HG03457 (cell line): ENCODE results near the gene FIBCD1.

Experiments used
- ATAC-seq: cut with Tn5 transposase; IDR thresholded peaks from one replicate; pipeline ENCODE4 v1.9.1; 2021; ENCODE audit warnings: moderate number of reproducible peaks; ENCODE audit not compliant: unreplicated experiment

The FIBCD1 gene

GRCh38 chr9:130937146-130938076 is 1.6 kb downstream of the FIBCD1 start:
- ATAC-seq = no peak

DNA sequence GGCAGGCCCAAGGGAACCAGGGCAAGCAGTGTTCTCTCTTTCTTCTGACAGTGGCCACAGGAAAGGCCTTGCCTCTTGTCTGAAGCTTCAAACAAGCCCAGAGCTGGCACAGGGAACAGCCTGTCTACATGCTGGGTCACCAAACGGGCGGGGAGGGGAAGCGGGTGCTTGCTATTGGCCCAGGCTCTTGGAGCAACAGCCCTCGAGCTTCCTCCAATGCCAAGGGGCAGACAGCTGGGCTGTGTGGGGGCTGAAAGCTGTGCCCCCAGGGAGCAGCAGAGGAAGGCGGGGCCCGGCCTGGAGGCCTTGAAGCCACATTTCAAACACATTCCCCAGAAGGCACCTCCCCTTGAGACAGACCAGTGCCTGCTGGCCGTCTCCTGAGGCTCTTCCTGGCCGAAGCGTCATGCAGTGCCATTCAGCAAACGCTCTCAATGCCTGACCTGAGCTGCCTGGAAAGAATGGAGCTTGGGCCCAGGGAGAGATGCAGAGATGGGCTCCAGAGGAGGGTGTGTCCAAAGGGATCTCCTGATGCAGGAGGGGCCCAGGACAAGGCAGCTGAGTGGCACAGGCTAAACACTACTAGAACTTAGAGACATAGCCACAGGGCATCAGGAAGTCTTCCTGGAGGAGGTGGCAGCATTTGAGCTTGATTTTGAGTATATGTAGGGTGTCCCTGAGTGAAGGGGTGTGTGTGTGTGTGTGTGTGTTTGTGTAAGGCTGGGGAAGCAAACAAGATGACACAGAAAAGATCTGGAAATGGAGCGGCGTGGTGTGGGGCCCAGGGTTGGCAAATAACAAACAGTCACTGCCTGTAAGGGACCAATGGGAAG is 2.5 kb downstream of the FIBCD1 start:
- ATAC-seq = no peak

DNA sequence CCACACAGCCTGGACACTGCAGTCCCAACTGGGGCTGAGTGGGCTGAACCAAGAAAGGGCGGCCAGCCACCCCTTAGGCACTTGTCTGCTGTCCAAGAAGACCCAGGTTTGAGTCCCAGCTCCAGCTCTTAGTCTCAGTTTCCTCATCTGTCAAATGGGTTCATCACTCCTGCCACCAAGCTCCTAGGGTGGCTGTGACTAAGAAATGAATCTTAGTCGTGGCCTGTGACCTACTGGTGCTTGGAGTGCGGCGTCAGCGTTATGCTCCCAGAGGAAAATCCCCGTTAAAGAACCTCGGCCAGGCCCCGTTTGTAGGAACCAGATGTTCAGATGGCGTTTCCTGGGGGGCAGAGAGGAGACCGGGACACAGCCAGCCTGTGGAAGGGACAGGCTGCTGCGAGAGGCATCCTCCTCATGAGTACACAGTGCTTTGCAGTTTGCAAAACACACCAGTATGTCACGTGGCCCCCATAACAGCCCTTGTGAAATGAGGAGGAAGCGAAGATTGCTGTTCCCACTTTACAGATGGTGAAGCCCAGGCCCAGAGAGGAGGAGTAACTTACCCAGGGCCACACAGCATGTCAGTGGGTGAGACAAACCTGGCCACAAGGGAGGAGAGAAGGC is 3.3 kb downstream of the FIBCD1 start:
- ATAC-seq = no peak

GRCh38 chr9:130934702-130935647 is 4.1 kb downstream of the FIBCD1 start:
- no peak for ATAC-seq

GRCh38 chr9:130934246-130934645 is 4.8 kb downstream of the FIBCD1 start:
- ATAC-seq = no peak

- no peak for ATAC-seq
These were observed 5.7 kb downstream of the FIBCD1 start for GRCh38 chr9:130933114-130934046.

DNA sequence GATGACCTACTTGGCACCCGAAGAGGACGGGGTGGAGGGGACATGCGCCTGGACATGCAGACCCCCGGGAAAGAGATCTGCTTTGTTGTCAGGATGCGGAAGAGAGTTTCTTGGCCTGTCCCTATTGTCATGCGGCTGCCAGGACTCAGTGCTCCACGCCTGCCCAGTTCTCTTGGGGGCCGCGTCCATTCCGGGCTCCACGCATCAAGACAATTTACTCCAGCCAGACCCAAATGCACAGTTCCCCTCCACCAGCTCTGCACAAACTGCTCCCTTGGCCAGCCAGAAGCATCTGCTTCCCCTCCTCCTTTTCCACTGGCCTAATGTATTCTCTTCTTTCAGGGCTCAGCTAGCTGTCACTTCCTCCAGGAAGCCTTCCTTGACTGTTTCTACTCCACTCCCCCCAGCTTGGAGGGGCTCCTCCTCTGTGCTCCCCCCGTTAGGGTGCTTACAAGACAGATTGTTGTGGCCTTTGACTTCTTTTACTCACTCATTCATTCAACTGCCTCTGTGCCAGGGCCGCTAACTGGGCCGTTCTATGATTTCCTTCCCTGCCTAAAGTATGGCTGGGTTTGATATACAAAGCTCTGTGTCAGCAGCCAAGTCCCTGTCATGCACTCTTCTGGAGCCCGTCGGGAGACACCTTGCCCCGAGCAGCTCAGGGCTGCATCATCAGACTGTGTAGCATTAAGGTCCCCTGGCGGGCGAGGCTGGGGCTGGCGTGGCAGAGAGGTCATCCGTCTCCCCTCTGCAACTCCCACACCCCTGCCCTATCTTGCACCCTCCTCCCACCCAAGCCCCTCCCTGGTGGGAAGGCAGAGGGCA is 6.6 kb downstream of the FIBCD1 start:
- ATAC-seq = no peak

DNA sequence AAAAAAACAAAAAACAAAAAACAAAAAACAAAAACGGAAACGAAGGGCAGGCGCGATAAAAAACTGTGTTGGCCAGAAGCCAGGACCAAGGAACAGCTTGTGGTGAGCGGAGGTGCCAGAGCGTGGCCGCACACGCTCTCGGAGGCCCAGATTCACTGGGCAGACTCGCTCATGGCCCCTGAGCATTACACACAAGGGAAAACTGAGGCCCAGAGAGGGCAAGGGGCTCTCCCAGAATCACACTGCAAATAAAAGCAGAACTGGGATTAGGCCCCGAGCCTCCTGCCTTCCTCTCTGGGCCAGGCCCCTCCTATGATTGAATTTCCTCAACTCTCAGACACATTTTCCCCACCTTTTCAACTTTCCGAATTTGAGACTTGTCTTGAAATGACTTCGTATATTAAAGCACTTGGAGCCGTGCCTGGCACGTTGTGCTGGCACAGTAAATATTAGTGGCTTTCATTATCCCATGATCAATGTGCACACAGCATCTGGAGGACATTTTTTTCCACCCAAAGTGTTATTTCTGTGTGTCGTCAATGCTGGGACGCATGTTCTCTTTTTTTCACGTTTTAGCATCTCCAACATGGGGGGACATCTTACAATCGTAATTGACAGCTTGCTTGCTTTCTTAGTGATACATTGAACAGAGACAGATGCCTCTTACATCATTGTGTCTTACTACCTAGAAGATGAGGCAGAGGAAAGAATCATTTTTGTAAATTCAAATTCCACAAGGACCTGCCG is 7.4 kb downstream of the FIBCD1 start:
- ATAC-seq = no peak

DNA sequence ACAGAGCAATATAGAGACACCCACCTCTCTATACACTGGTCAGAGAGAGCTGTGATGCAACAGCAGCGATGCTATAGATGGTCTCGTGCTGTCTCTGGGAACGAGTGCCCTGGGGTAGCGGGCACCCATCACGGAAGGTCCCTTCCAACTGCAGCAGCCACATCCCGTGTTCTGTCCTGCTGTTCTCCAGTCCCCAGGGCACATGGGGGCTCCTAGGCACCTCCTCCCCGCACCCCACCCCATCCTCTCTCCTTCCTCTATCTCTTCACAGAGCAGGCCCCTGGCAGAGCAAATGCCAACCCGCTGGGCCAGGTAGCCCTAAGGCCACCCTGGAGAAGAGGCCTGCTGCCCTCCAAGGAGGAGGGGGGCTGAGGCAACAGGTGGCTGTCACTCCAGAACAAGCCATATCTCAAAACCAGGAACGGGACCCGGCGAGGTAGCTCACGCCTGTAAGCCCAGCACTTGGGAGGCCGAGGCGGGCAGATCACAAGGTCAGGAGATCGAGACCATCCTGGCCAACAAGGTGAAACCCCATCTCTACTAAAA is 8.2 kb downstream of the FIBCD1 start:
- no peak for ATAC-seq

GRCh38 chr9:130930132-130930803 is 8.8 kb downstream of the FIBCD1 start:
- ATAC-seq = no peak

GRCh38 chr9:130929571-130930038 is 9.4 kb downstream of the FIBCD1 start:
- ATAC-seq = no peak

DNA sequence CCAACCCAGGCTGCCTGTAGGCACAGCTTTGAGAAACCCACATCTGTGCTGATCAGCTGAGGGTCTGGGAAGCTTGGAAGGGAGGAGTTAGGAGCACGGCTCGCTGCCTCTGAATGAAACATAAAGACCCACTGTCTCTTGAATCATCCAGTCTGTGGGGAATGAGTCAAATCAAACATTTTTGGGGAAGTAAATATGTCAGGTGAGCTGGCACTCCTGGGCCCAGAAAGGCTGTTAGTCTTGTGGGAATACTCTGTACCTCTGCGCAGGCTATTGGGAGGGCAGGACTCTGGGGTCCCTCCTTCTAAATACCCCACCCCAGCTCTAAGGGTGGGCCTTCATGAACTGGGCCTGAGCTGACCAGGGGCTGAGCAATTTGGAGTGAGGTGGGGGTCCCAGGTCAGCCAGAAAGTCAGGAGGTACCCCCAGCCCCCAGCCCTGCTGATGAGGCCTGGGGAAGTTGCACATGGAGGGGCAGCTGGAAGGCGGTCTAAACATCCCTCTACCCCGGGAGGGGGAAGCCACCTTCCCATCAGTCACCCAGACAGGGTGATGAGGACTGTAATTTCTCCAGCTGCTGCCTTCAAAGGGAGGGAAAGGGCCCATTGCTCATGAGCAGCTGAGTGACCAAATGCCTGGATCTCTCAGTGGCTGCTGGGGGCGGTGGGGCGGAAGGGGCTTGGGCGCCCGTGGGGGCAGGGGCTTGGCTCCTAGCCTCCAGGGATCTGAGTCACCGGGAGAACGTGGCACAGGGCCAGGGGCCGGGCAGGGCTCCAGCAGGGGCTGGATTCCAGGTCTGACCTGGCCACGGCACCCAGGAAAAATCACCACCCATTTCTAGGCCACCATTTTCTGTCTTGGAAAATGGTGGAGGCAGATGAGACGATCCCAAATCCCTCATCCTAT is 10.8 kb downstream of the FIBCD1 start:
- no peak for ATAC-seq

DNA sequence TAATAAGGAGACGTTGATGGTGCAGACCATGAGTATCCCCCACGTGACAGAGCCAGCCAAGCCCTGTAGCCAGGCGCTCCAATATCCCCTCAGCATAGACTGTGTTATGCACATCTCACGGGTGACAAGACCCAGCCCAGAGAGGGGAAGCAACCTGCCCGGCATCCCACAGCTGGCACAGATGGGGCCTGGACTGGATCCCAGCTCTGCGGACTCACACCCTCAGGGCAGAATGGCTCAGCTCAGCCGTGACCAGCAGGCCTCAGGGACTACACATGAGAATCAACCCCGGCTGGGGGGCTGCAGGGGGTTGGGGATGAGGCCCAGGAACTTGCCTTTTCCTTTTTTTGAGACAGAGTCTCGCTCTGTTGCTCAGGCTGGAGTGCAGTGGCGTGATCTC is 11.7 kb downstream of the FIBCD1 start:
- ATAC-seq = no peak

DNA sequence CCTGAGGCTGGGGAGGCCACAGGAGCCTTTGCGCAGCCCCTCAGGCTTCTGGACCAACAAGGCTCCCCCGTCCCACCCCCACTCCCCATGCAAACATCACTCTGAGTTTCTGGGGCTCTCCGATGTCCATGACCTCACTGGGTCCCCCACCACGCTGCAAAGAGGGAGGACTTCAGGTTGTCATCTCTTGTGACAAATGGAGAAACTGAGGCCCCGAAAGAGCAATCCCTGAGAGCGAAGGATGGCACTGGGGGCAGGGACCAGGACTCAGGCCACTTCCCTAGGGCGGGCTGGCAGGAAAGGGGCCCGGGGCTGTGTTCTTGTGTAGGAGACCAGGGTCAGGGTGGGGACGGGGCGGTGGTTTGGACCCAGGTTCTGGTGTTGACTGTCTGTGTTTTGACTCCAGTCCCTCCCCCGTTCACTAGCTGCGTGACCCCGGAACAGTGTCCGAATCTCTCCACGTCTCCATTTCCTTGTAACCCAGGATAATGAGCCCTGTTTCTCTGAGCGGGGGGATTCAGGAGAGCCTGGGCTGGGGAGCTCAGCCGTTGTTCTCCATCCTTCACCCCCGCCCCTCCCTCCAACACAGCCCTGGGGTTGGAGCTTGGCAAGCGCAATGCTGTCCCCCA is 13.9 kb downstream of the FIBCD1 start:
- ATAC-seq = no peak

DNA sequence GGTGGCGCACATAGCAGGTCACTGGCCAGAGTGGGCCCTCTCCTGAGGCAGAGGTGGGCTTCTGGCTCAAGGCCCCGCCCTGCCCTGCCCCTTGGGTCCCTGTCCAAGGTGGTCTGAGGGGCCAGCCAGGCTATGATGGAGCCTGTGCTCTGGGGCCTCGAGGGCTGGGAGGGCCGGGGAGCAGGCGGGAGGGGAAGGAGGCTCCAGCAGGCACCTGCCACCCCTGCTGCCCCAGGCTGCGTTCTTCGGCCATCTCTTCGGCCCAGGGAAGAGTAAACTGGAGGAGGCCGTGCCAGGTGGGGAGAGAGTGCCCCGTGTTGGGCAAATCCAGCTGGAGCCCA is 14.6 kb downstream of the FIBCD1 start:
- ATAC-seq = no peak
